ENCODE results near the gene CMTM7. TPM values are rescaled to one million over a fixed set of nuclear protein-coding genes. Genes with fewer than 3 reads are reported as not detected.
A peak's percentile ranks its signal among the peaks of the same experiment; 100 is the strongest.
"Not testable (repeated sequence)": the region's sequence is repeated elsewhere in the genome, so short reads cannot be mapped to it uniquely, and the experiment has no call there.

The CMTM7 gene
- total RNA-seq, 1 donor from 2014 or later = 5.8 TPM

DNA sequence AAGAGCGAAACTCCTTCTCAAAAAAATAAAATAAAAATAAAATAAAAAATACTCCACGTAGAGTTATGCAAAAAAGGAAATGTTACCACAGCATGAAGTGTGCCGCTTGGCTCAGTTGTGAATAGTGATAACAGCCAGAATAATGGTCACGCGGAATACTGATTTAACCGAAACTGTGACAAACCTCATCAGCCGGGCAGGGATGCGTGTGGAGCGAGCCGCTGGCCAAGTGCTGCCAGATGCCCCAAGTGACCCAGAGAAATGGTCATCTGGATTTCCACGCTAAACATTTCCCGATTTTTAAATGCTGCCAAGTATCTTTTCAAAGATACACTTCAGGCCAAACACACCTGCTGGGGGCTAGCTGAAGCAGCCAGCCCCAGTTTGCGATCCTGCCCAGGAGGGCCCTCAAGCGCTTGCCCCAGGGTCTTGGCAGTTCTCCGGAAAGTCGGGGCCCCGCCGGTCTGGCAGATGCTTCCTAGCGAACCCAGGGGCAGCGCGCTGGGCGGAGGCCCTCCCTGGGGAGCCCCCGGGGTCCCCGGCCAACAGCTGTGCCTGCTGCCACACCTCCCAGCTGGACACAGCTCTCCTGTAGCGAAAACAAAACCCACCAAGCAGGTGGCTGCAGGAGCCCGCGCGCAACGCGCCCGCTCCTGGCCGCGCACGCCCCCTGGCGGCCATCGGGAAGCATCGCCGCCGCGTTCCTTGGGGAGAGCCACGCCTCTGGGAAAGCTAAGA is 75.8 kb downstream of the CMTM7 start:
- DNase-seq (ENCODE audit: low read depth) (peak; percentile 40), FAIRE-seq (no peak)
- no peak overlapping the region for H3K4me3 ChIP-seq (ENCODE audit: low read depth, low read length)
- no peaks in the 10 kb centered on the region for H3K36me3 ChIP-seq (ENCODE audit: control insufficient read depth, insufficient read depth, low read length)
- no peaks in the 10 kb centered on the region for H3K27me3 ChIP-seq (ENCODE audit: control insufficient read depth, insufficient read depth, low read length)
- TF ChIP-seq CTCF (IDR thresholded peaks at IDR 0.05; ENCODE audit: insufficient read depth, low read length, severe bottlenecking) = peak; percentile 99

GRCh38 chr3:32469151-32469874 is 77.7 kb downstream of the CMTM7 start:
- no peak for FAIRE-seq
- H3K27me3 ChIP-seq (ENCODE audit: control insufficient read depth, insufficient read depth, low read length) = no peaks in the 10 kb centered on the region
- H3K36me3 ChIP-seq (ENCODE audit: control insufficient read depth, insufficient read depth, low read length) = no peaks in the 10 kb centered on the region
- no peak overlapping the region for H3K4me3 ChIP-seq (ENCODE audit: low read depth, low read length)
- no peak for DNase-seq (ENCODE audit: low read depth)
- no peak for TF ChIP-seq CTCF (IDR thresholded peaks at IDR 0.05; ENCODE audit: insufficient read depth, low read length, severe bottlenecking)

DNA sequence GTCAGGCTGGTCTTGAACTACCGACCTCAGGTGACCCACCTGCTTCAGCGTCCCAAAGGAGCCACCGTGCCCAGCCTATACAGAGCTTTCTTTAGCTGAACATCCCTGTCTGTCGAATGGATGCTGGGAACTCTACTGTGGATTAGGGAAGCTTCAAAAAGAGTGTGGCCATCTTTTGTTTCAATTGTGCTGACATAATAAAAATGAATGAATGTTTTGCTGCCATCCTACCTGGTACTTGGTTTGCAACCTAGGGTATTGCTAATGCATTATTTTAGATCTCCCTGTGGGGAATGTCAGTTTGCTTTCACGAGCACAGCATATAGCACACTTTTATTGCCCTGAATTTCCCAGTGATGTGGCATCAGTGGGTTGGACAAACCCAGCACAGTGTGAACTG is 78.7 kb downstream of the CMTM7 start:
- FAIRE-seq (no peak), DNase-seq (ENCODE audit: low read depth) (no peak)
- Histone ChIP-seq H3K27me3 (ENCODE audit: control insufficient read depth, insufficient read depth, low read length) (no peaks in the 10 kb centered on the region), H3K4me3 (ENCODE audit: low read depth, low read length) (no peak overlapping the region), H3K36me3 (ENCODE audit: control insufficient read depth, insufficient read depth, low read length) (no peaks in the 10 kb centered on the region)
- no peak for TF ChIP-seq CTCF (IDR thresholded peaks at IDR 0.05; ENCODE audit: insufficient read depth, low read length, severe bottlenecking)

DNA sequence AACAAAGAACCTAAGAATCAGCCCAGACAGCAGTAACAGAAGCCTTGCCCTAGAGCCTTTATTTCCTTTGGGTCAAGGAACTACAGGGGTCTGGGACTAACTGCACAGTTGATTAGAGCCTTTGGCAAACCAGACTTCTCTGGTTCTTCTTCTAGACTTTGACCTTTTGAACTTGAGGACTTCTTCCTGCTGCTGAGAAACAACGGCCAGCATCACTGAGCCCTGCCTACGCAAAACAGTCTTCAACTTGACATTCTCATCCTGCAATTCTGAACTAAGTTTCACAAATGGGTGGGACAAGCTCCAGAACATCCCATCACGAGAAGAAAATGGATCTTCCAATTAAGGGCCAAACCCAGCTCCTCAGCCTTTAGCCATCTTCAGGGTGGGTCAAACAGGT is 79.6 kb downstream of the CMTM7 start:
- DNase-seq (ENCODE audit: low read depth) (no peak), FAIRE-seq (no peak)
- Histone ChIP-seq H3K27me3 (ENCODE audit: control insufficient read depth, insufficient read depth, low read length) (no peaks in the 10 kb centered on the region), H3K36me3 (ENCODE audit: control insufficient read depth, insufficient read depth, low read length) (no peaks in the 10 kb centered on the region), H3K4me3 (ENCODE audit: low read depth, low read length) (no peak overlapping the region)
- no peak for TF ChIP-seq CTCF (IDR thresholded peaks at IDR 0.05; ENCODE audit: insufficient read depth, low read length, severe bottlenecking)

GRCh38 chr3:32472151-32472550 is 80.5 kb downstream of the CMTM7 start:
- not testable (repeated sequence) for H3K4me3 ChIP-seq (ENCODE audit: low read depth, low read length); H3K36me3 ChIP-seq (ENCODE audit: control insufficient read depth, insufficient read depth, low read length); FAIRE-seq; DNase-seq (ENCODE audit: low read depth); H3K27me3 ChIP-seq (ENCODE audit: control insufficient read depth, insufficient read depth, low read length)

DNA sequence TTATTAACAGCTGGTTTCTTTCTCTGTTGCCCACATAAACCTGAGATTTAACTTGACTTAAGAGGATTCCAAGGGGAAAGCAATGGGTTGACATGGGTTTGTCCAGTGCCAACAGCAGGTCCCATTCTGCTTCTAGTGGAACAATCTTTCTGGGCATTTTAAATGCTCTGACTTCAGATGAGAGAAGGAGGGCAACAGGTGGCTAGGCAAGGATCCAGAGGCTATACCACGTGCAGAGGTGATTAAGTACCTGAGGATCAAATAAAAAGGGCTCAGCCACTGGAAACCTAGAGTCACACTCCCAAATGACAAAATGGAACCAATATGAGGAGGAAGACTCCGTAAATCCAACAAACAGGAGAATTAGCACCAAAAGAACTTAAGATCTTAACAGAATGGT is 82.5 kb downstream of the CMTM7 start:
- peaks cover 1% of the 10 kb centered on the region for H3K36me3 ChIP-seq (ENCODE audit: control insufficient read depth, insufficient read depth, low read length)
- TF ChIP-seq CTCF (IDR thresholded peaks at IDR 0.05; ENCODE audit: insufficient read depth, low read length, severe bottlenecking) = no peak

More for the DNA sequence above, 82.5 kb downstream of the CMTM7 start:
- no peak overlapping the region for H3K4me3 ChIP-seq (ENCODE audit: low read depth, low read length)
- no peak for DNase-seq (ENCODE audit: low read depth)
- H3K27me3 ChIP-seq (ENCODE audit: control insufficient read depth, insufficient read depth, low read length) = no peaks in the 10 kb centered on the region
- FAIRE-seq = no peak
